Left colon (tissue), 2 donors: ENCODE results near the gene CASKIN2. TPM values are rescaled to one million over a fixed set of nuclear protein-coding genes. Genes with fewer than 3 reads are reported as not detected.
"Not testable (repeated sequence)": the region's sequence is repeated elsewhere in the genome, so short reads cannot be mapped to it uniquely, and the experiment has no call there.

Experiments
- ATAC-seq: fragments of 200-7000 bp; cut with Tn5 transposase; one replicate; pipeline ENCODE4 v1.9.1; 2020; ENCODE audit warnings: mild to moderate bottlenecking, moderate library complexity
- DNase-seq, 2 donors: peaks; one replicate each; pipeline ENCODE4 v3.0.0-alpha.2; 2020
- intact Hi-C, 2 donors: fragments of 100-400 bp; cut with DNase I in 1 of 2; cut with micrococcal nuclease in 1 of 2; formaldehyde crosslinking; loops; one replicate each; pipeline versions ENCODE4 v1.11.2 to v1.14.0; 2022; cut with DNase I, micrococcal nuclease
- total RNA-seq, 2 donors: library from RNA; stranded (reverse); fragmentation: NEBNext Ultra II Directional; extraction: Animal tissue kit (Norgen Biotek cat#: 25700); gene quantifications; one replicate each; pipeline ENCODE4 v1.2.1, GENCODE V29; 2021
- donor health status: DM: no; HTN: no; CAD: no.
- donor health status: DM: yes; HTN: yes; CAD: no.

CASKIN2 gene
- total RNA-seq, 2 donors from 2014 or later, result 28.4 to 30.6 TPM

DNA sequence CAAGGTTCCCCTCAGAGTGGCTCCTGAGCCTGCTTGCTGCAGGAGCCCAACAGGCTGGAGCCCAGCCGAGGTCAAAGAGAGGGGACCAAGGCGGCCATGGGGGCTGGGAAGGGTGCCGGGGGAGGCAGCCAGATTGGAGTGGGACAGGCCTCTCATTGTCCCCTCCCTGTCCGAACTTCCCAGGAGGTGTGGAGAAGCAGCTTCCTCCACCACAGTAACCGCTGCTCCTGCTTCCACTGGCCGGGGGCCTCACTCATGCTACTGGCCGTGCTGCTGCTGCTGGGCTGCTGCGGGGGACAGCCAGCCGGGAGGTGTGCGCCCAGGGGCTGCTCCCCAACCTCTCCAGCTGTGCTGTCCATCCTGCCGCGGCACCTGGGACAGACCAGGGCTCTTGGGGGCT is 29.6 kb downstream of the CASKIN2 start:
- ATAC-seq, result no peak

GRCh38 chr17:75482098-75482942 is 33.0 kb downstream of the CASKIN2 start:
- intact Hi-C loops, result no loop called here
- DNase-seq, result no peak
- ATAC-seq, result no peak

More for the DNA sequence above, 29.6 kb downstream of the CASKIN2 start:
- no peak for DNase-seq
- intact Hi-C loops, result no loop called here

DNA sequence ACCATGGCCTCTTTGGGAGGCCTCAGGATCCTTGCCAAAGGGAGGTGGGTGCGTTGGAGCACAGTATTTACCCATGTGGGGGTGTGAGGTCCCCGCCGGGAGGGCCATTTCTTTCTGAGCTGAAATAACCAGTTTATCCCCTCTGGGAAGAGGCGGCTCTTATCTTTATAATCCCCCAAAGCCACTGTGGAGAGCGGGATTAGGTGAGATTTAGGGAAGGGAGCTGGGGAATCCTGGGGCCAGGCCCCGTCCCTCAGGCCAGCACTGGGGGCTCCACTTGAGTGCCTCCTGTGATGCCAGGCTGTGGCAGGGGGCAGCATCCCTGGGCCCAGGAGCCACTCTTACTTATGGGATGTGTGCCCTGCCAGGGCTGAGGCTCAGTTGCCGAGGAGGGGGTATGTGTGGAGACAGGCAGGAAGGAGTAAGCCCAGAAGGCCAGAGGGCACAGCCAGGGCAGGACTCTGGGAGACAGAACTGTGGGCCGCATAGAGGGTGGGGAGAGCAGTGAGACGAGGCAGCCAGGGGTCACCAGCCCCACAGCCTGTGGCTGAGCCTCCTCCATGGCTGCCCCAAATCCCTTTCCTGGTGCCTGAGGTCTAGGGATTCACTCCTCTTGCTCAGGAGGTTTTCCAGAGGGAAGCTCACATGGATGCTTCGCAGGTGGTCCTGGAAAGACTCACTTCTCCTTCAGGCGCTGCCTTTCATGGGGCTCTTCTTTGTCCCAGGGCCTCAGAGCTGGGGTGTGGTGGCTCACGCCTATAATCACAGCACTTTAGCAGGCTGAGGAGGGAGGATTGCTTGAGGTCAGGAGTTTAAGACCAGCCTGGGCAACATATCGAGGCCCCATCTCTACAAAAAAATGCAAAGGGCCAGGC is 33.9 kb downstream of the CASKIN2 start:
- ATAC-seq (peak; percentile 54), DNase-seq (no peak)
- intact Hi-C loops, result no loop called here

- ATAC-seq, result no peak
- DNase-seq, result no peak
- intact Hi-C loops, result no loop called here
Measured at GRCh38 chr17:75480281-75480680, 35.1 kb downstream of the CASKIN2 start.

GRCh38 chr17:75478508-75478907 is 36.8 kb downstream of the CASKIN2 start:
- DNase-seq, result no peak
- intact Hi-C loops, result no loop called here
- no peak for ATAC-seq

DNA sequence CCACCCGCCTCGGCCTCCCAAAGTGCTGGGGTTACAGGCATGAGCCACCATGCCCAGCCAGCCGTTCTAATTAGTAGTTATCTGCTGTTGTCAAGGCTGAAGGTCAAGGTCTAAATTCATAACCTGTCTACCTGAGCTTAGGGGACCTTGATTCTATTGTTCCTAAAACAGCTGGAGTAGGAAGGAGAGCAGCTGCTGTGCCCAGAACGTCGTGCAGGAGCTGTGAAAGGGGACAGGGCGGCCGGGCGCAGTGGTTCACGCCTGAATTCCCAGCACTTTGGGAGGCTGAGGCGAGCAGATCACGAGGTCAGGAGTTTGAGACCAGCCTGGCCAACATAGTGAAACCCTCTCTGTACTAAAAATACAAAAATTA is 37.9 kb downstream of the CASKIN2 start:
- intact Hi-C loops, DNase-seq, ATAC-seq: not testable (repeated sequence)

GRCh38 chr17:75476752-75477489 is 38.4 kb downstream of the CASKIN2 start:
- ATAC-seq (peak; percentile 67), DNase-seq (no peak)
- intact Hi-C loops, result no loop called here

DNA sequence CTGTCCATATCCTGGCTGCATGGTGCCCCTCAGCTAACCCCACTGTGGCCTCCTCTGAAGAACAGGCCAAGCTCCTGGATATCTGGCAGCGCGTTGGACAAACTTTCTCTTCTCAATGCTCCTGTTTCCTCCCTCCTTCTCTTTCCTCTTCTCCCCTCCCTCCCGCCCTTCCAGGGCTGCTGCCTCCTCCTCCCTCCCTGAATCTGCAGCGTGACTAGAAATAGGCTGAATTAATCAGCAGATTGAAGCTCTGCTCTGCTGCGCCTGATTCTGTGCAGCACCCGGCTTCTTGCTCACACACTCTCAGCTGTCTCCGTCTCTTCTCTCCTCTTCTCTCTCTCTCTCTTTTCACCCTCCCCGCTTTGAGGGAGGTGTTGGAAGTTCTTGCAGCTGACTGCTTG is 39.1 kb downstream of the CASKIN2 start:
- intact Hi-C loops, result no loop called here
- DNase-seq (no peak), ATAC-seq (no peak)

DNA sequence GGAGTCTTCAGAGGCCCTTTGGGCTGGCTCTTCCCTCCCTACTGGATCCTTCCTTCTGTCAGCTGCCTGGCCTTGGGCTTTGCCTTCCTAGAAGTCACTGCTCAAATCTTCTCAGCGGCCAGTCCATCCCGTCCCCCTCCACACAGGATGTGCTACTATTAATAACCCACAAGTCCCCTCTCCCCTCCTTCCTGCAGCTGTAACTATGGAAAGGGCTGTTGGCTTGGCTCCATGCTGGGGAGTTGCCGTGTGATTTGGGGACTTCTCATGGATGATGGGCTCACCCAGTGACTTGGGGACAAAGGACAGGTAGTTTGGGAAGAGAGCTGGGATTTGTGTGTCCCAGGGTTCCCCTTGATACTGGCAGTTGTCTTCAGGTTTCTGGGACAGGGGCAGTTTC is 39.5 kb downstream of the CASKIN2 start:
- intact Hi-C loops, result no loop called here
- ATAC-seq (no peak), DNase-seq (no peak)

- DNase-seq, result no peak
- ATAC-seq, result no peak
- intact Hi-C loops, result no loop called here
Measured at GRCh38 chr17:75475144-75475835, 40.0 kb downstream of the CASKIN2 start.

- DNase-seq (no peak), ATAC-seq (no peak)
- intact Hi-C loops, result no loop called here
Measured at GRCh38 chr17:75474736-75475135, 40.6 kb downstream of the CASKIN2 start.

GRCh38 chr17:75473246-75473645 is 42.1 kb downstream of the CASKIN2 start:
- no peak for DNase-seq
- ATAC-seq, result no peak
- intact Hi-C loops, result loop anchor here in 1 of 2 donors (2.0 kb wide), 1 partner anchor 34 kb away; no protein-coding TSS in a partner anchor

- DNase-seq (no peak), ATAC-seq (peak; percentile 41)
Measured at GRCh38 chr17:75472119-75472518, 43.2 kb downstream of the CASKIN2 start.

GRCh38 chr17:75471207-75471606 is 44.1 kb downstream of the CASKIN2 start:
- intact Hi-C loops, result no loop called here
- ATAC-seq (no peak), DNase-seq (no peak)

More at GRCh38 chr17:75472119-75472518, 43.2 kb downstream of the CASKIN2 start:
- intact Hi-C loops, result loop anchor here in 1 of 2 donors (2.0 kb wide), 1 partner anchor 33 kb away; no protein-coding TSS in a partner anchor

- peak; percentile 91 for ATAC-seq
- peak; percentile 57 to 75 for DNase-seq
- intact Hi-C loops, result no loop called here
Measured at GRCh38 chr17:75468779-75469373, 46.5 kb downstream of the CASKIN2 start.

DNA sequence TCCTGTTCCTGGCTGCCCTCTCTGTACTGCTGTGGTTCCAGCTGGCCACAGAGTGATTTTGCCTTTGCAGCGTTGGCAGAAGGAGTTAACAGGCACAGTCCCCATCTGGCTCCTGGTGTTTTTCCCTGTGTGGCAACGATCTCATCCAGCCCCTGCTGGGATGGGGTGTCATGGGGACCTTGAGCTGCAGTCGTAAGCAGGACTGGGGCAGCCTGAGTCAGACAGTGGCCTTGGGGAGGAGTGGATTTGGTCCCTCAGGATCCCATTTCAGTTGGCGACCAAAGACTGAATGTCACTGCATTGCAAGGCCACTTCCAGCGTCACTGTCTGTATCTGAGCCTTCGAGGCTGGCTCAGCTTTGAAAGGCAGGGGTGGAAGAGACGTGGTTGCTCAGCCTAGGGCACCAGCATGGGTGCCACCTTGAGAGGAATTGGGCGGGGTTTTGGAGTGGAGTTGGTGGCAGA is 47.0 kb downstream of the CASKIN2 start:
- ATAC-seq, result peak; percentile 53
- DNase-seq, result no peak
- intact Hi-C loops, result no loop called here

- no peak for ATAC-seq
- DNase-seq, result no peak
- intact Hi-C loops, result no loop called here
Measured at GRCh38 chr17:75465039-75465438, 50.3 kb downstream of the CASKIN2 start.

- ATAC-seq (no peak), DNase-seq (no peak)
- intact Hi-C loops, result no loop called here
Measured at GRCh38 chr17:75463603-75464002, 51.7 kb downstream of the CASKIN2 start.
